Activated CD8-positive, alpha-beta memory T cell treated with anti-CD3 and anti-CD28 coated beads, Interleukin-2, amount 50 U/mL, for 24 hours (primary cell): ENCODE results near the gene COL4A1.

Experiments
- DNase-seq: peaks from one replicate; pipeline ENCODE4 v3.0.0-alpha.2; 2020; ENCODE audit errors: extremely low read depth

The COL4A1 gene

GRCh38 chr13:110237875-110238817, 68.8 kb downstream of the COL4A1 start:
- DNase-seq, result no peak

DNA sequence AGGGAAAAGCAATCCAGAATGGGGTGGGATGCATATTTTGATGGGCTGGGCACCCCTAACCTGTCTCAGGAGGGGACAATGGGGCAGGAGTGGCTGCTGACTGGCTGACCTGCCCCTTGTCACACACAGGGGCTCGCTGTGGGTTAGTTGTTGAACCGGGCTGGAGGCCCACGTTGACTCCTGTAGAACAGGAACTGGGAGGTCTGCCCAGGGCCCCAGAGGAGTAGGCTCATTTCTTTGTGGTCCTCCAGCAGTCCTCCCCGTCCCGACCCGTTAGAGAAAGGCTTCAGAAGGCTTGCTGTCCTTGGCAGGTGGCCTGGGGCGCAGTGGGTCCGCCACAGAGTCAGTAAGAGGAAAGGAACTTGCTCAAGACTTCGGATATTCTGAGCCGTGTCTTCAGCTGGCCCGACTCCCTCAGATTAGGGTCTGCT, 70.1 kb downstream of the COL4A1 start:
- no peak for DNase-seq

GRCh38 chr13:110236431-110236830, 70.5 kb downstream of the COL4A1 start:
- DNase-seq, result no peak

GRCh38 chr13:110234532-110234931, 72.4 kb downstream of the COL4A1 start:
- DNase-seq, result no peak

DNA sequence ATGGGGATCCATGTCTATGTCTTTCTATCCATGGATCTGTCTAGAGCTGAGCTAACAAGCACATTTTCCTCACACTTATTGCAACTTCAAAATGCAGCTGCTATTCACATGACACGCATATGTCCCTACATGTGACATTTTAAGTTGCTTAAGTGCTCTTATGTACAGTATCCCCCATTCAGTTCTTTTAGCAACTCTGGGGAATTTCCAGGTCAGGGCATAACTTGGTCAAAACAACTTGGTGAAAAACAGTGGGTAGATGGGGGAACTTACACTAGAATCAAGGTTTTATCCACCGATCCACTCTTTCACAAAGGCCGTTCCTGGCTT, 73.0 kb downstream of the COL4A1 start:
- no peak for DNase-seq

- DNase-seq, result no peak
These were observed 73.6 kb downstream of the COL4A1 start for GRCh38 chr13:110233181-110233950.

- no peak for DNase-seq
These were observed 74.2 kb downstream of the COL4A1 start for GRCh38 chr13:110232756-110233155.

GRCh38 chr13:110232142-110232541, 74.8 kb downstream of the COL4A1 start:
- DNase-seq, result no peak

DNA sequence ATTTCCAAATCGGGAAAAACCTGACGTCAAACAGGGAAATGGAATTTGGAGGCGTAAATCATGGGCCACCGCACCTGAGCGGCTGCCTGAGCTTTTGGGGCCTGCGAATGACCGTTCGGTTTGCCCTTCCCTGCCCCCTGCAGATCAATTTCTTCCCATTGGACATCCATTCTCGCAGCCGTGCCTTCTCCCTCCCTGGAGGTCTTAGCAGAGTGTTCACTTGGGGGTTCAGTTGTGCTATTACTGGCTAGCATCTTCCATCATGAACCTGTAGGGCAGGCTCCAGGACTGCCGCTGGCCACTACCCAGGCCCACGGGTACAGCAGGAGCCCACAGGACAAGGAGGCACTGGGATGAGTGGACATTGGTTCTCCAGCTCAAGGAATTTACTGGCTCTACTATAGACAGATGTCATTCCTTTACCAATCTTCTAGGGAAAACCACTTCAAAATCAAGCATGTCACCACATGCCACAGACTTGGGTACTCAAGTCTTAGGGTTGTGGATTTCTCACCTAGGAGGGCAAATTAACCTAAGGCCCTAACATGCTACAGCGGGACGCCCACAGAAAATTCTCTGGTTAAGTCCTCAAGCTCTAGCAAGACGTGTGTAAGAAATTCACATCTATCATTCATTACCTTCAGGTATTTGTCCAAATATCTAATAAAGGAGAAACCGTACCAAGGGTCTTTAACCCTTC, 75.5 kb downstream of the COL4A1 start:
- DNase-seq, result no peak

DNA sequence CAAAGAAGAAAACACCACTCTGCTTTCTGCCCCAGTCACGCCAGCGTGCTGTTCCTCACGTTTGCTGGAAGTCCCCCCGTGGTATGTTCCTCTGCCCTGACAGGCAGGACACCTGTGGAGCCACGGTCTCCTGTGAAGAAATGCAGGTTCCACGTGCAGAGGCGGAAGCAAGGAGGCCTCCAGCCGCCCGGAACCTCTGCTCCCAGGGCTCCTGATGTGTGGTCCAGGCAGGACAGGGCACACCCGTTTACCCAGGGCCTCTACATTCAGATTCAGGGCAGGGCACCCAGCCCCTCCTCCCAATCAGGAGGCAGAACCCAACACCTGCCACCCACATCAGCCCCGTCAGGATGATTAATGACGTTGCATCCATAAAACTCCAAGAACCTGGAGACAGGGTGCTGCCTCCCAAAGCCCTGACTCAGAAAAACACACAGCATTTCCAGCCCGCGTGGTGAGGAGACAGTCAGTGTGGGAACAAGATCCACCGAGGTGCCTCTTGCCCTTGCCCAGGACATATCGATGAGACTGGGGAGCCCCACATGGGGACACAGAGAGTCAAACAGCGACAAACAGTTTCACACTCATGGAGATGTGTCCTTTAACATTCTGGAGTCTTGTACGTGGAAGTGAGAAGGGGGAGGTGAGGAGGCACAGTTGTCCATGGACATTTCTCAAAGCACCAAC, 76.2 kb downstream of the COL4A1 start:
- DNase-seq, result no peak

DNA sequence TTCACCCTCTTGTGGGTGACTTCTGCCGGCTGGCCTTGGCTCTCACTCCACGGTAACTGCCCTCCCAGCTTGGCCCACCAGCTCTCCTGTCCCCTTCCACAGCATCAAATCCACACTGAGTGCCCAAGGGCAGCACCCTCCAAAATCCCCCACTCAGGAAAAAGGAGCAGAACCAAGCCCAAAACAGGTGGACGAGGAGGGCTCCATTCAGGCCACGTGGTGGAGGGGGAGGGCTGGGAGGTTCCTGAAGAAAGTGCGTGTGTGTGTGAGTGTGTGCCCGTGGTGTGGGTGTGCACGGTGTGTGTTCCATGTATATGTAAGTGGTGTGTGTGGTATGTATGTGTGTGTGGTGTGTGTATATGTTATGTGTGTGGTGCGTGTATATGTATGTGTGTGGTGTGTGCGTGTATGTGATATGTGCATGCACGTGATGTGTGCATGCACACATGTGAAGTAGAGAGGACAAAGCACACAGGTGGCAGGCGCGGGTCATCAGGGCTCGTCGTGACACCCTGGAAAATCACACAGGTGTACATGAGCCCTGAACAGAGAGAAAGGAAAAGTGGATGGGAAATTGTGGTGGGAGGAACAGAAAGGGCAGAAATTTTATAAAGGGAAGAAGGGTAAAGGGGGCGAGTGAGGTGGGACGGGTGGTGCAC, 76.9 kb downstream of the COL4A1 start:
- DNase-seq, result no peak

DNA sequence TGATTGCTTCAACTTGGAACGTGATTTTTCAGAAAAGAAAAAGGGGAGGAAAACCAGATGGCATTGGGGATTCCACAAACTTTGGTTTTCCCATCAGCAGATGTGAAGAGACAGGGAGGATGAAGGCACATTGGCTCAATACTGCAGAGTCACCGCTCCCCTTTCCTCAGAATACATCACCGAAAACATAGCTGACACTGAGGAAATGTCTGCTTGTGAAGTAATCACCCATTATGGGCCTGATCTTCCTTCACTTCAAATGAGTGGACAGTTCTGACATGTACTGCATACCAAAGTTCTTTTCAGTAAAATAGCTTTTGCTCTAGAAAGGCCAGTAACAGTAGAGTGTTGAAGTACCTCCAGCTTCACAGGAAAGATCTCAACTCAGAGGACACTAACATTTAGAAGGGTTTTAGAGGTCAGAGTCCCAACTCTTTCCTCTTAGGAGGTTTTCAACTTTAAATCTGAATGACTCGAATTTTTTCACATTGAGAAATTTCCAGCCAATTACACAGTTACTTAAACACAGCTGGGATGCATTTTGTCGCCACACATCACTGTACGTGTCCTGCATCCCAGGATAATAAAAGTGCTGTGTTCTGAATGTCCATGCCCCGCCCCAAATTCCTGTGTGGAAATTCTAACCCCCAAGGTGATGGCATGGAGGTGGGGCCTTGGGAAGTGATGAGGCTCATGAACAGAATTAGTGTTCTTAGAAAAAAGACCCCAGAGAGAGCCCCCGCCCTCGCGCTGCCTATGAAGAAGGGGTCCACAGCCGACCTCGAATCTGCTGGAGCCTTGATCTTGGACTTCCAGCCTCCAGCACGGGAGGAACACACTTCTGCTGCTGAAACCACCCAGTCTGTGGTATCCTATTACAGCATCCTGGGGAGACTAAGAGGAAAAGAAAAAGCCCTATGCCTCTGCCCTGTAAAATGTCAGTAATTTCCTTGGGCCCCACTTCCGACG, 77.7 kb downstream of the COL4A1 start:
- DNase-seq, result no peak

- DNase-seq, result no peak
These were observed 78.9 kb downstream of the COL4A1 start for GRCh38 chr13:110227864-110228643.

DNA sequence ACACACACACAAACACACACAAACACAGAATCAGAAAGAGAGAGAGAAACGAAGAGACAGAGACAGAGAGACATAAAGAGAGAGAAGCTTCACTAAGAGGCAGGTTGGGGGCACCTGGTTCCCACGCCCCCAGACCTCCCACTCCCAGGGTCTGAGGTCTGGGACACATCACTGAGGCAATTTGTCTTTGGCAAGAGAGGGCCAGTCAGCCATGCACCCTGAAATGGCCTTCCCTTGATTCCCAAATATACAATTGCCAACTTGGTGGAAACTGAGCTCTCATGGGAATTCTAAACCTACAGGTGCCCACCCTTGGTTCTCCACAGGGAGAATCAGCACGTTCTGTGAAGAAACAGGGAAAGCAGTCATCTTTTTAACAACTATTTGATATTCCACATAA, 79.5 kb downstream of the COL4A1 start:
- no peak for DNase-seq

DNA sequence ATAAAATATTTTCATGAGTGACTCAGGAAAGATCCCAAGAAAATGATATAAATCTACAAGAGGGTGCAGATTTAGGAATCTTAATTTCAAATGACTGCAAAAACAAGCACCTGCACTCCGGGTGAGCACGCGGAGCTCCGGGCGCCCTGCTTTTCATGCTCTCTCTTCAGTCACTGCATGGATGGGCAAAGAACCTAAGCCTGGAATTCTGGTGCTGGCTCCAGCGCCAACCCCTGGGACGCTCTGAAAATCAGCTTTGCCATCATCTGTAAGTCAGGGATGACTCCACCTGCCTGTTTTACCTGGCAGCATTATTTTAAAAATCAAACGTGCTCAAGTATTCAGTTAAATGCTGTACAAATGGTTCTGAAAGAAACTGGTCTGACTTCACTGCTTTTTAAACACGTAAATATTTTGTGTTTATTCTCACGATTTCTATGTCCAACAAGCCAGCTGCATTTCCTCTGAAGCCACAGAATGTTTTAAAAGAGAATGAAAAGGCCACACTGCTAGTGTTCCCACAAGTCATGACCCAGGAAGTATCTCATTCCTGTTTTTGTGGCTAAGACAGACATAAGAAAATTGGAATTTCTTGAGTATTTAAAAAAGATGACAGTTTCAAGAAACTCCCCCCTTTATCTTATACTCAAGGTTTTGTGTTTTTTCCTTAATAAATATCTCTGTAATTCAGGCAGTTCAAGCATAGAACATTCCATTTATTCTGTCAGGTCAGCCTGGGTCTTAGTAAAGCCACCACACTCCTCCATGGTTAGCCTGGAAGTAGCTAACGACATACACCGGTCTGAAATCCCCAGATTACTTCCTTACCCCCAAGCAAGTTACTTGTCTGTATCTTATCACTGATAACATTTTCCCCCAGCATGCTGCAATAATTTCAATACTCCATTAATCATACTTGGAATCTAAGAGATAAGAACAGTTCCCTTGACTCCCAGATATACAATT, 81.1 kb downstream of the COL4A1 start:
- no peak for DNase-seq

GRCh38 chr13:110225003-110225402, 82.0 kb downstream of the COL4A1 start:
- no peak for DNase-seq

DNA sequence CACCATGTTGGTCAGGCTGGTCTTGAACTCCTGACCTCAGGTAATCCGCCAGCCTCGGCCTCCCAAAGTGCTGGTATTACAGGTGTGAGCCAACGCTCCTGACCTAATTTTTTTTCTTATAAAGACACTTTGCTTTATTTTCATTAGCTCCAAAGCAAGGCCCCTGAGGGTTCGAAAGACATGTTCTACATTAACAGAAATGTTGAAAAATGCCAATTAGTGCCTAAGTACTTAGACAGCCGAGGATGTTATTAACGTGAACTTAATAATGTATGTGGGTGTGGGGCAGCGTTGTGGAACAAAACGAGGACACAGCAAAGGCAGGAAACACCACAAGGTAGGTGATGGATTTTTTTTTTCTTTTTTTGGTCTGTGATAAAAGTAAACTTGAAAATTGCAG, 82.4 kb downstream of the COL4A1 start:
- no peak for DNase-seq
